Ecto neural progenitor cell (in vitro differentiated cells): ENCODE data around the gene SRA1.
A peak's percentile ranks its signal among the peaks of the same experiment; 100 is the strongest.

Experiments
- DNase-seq: peaks from one replicate; pipeline ENCODE4 v3.0.0-alpha.2; 2018; ENCODE audit warnings: low spot score

Gene SRA1

GRCh38 chr5:140549237-140550144 is 7.8 kb downstream of the SRA1 start:
- DNase-seq = no peak

GRCh38 chr5:140548791-140549190 is 8.5 kb downstream of the SRA1 start:
- no peak for DNase-seq

- no peak for DNase-seq
These were observed 9.0 kb downstream of the SRA1 start for GRCh38 chr5:140548300-140548688.

- peak; percentile 97 for DNase-seq
These were observed 9.6 kb downstream of the SRA1 start, which contains the start of gene EIF4EBP3 for GRCh38 chr5:140547508-140548299. Gene EIF4EBP3 (plus strand): TSS chr5:140547662. CDS start chr5:140547738, 76 bp downstream.

- DNase-seq = no peak
These were observed 10.3 kb downstream of the SRA1 start for GRCh38 chr5:140546851-140547507.

- DNase-seq = no peak
These were observed 11.7 kb downstream of the SRA1 start for GRCh38 chr5:140545606-140546005.

GRCh38 chr5:140544986-140545385 is 12.3 kb downstream of the SRA1 start:
- DNase-seq = no peak

GRCh38 chr5:140542972-140543371 is 14.3 kb downstream of the SRA1 start:
- no peak for DNase-seq

DNA sequence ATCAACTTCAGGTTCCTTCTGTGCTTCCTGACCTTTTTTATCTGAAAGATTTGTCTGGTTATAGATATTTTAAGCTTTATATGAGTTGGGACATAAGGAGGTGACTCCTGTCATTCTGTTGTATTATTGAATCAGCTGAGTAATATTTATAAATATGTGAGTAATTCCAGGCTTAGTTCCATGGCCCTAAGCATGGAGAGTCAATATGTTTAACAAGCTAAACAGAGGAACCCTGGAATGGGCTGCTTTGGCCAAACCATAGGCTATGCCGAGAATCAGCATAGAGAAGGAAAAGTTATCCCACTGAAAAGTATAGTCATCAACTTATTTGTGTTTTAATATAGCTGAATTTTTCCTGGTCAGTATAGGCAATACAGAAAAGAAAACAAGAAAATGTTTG is 17.0 kb downstream of the SRA1 start:
- no peak for DNase-seq

DNA sequence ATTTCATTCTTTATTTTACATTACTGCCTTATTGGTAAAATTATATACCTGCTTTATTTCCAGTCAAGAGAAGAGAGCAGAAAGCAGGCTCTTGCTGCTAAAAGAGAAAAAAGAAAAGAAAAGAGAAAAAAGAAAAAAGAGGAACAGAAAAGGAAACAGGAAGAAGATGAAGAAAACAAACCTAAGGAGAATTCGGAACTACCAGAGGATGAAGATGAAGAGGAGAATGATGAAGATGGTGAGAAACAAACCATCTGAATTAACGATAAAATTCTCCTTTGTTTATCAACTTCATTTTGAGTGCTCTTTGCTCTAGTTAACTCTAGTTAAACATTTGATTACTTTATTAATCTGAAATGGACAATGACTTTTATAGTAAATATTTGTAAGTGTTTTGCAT is 33.3 kb downstream of the SRA1 start:
- no peak for DNase-seq

DNA sequence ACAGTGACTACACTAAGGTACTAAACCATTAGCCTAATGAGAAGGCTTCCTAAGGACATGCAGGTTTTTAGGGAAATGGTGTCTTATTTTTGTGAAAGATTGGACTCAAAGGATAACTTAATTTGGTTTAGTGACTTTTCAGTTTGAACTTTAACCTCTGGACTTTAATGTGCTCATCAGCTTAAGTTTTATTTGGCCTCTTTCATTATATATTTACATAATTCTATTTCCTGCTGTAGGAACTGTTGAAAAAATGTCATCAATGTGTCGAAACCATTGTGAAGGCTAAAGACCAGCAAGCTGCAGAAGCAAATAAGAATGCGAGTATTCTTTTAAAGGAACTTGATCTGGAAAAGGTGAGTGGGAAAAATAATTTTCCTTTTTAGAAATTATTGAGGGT is 44.1 kb downstream of the SRA1 start:
- DNase-seq = no peak

GRCh38 chr5:140509898-140510297 is 47.4 kb downstream of the SRA1 start:
- no peak for DNase-seq

GRCh38 chr5:140502834-140503233 is 54.4 kb downstream of the SRA1 start:
- DNase-seq = no peak
